HG03095 (cell line): Measurements from ENCODE around the gene ZPBP2.

ENCODE experiments used
- ATAC-seq: cut with Tn5 transposase; IDR thresholded peaks from one replicate; pipeline ENCODE4 v1.9.1; 2021; ENCODE audit warnings: moderate library complexity; ENCODE audit not compliant: unreplicated experiment

The ZPBP2 gene

GRCh38 chr17:39904990-39905288 is 36.9 kb downstream of the ZPBP2 start:
- ATAC-seq, result no peak

GRCh38 chr17:39908789-39909352 is 40.9 kb downstream of the ZPBP2 start:
- ATAC-seq, result no peak

- no peak for ATAC-seq
Measured at GRCh38 chr17:39913989-39914388, 46.0 kb downstream of the ZPBP2 start.

- no peak for ATAC-seq
Measured at GRCh38 chr17:39915559-39915958, 47.6 kb downstream of the ZPBP2 start.

- no peak for ATAC-seq
Measured at GRCh38 chr17:39916918-39917317, 48.9 kb downstream of the ZPBP2 start.

- no peak for ATAC-seq
Measured at GRCh38 chr17:39919087-39919683, 51.2 kb downstream of the ZPBP2 start.

- ATAC-seq, result no peak
Measured at GRCh38 chr17:39920218-39921210, 52.5 kb downstream of the ZPBP2 start.

- no peak for ATAC-seq
Measured at GRCh38 chr17:39921323-39921722, 53.3 kb downstream of the ZPBP2 start.

GRCh38 chr17:39922006-39922405 is 54.0 kb downstream of the ZPBP2 start:
- ATAC-seq, result no peak

GRCh38 chr17:39923230-39923629 is 55.2 kb downstream of the ZPBP2 start:
- ATAC-seq, result no peak

GRCh38 chr17:39923836-39924690 is 56.1 kb downstream of the ZPBP2 start:
- ATAC-seq, result no peak

- ATAC-seq, result no peak
Measured at GRCh38 chr17:39924691-39925055, 56.7 kb downstream of the ZPBP2 start.

GRCh38 chr17:39925282-39926134 is 57.5 kb downstream of the ZPBP2 start:
- ATAC-seq, result no peak

- ATAC-seq, result no peak
Measured at GRCh38 chr17:39926135-39926587, 58.2 kb downstream of the ZPBP2 start.

GRCh38 chr17:39926588-39927100 is 58.6 kb downstream of the ZPBP2 start:
- ATAC-seq, result no peak
